NCI-H510A treated with DMSO at 0.1 percent for 48 hours (cell line): ENCODE data around the gene AEN.

ENCODE experiments used
- DNase-seq: peaks from one replicate; lab custom pipeline; 2025; lab: John Stamatoyannopoulos, UW

AEN gene

DNA sequence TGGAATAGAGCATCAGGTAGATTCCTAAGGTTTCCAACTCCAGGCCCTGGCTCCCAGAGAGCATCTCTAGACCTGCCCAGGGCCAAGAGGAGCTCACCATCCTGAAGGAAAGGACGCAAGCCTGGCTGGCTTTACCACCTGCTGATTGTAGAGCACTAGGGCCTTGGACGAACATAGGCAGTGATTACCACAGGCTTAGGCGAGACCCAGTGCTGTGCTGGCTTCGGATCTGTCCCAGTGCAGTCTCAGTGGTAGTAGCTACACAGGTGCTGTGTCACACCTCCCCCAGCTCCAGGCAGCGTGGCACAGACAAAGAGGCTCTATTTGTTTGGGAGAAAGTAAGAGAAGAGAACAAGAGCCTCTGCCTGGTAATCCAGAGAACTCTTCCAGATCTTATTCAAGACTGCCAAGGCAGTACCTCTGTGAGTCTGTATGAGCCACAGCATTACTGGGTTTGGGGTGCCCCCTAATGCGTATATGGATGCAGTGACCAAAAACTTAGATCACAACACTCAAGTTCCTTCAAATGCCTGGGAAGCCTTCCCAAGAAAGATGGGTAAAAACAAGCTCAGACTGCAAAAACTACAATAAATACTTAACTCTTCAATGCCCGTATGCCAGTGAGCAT, 43.1 kb downstream of the AEN start:
- DNase-seq, result no peak

DNA sequence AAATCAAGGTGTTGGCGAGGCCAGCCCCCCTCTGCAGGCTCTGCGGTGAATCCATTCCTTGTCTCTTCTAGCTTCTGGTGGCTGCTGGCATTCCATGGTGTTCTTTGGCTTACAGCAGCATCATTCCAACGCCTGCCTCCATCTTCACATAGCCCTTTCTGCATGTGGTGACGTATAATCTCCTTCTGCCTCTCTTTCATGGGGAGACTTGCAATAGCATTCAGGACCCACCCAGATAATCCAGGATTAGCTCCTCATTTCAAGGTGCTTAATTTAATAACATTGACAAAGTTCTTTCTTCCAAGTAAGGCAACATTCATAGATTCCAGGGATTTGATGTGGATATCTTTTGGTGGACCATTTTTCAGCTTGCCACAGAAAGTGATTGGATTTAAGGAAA, 53.5 kb downstream of the AEN start:
- no peak for DNase-seq

DNA sequence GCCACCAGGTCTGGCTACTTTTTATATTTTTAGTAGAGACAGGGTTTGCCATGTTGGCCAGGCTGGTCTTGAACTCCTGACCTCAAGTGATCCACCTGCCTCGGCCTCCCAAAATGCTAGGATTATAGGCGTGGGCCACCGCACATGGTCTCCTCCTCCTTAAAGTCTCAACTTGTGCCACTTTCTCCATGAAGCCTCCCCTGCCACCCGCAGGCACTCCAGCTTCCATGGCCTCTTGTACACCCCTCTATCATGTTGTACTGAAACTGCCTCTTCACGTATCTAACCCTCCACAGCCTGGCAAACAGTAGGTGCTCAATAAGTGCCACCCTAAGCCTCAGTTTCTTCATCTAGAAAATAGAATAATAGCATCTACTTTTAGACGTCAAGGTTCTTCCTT, 57.6 kb downstream of the AEN start:
- no peak for DNase-seq

DNA sequence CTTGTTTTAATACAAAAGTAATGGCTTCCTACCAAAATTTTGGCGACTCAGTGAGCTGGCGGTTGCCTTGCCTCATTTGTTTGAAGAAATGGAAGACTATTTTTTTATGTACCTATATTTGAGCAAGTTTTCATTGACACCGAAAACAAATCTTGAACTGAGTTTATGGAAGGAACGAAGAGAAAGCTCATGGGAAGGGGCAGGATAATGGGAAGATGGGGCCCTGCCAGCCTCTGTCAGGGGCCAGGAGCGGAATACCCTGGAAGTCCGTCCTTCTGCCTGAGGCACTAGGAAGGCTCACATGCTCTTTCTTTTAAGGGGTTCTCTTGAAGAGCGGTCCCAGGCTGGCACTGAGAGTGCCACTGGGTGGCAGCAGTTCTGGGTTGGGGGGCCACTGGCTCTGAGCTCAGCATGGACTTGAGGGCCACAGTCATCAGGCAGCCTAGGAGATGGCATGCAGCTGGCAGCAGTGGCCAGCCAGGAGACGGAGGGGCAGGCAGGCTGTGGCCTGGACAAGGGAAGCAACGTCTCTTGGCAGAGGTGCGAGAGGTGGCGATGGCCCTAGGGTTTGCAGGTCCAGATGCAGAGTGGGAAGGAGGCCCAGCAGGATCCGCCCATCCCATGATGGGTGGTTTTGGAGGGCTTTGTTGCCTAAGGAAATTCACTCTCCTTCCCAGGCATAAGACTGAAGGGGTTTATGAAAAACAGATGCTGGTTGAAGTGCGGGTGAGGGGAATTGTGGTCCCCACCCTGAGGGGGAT, 59.3 kb downstream of the AEN start:
- DNase-seq, result no peak

DNA sequence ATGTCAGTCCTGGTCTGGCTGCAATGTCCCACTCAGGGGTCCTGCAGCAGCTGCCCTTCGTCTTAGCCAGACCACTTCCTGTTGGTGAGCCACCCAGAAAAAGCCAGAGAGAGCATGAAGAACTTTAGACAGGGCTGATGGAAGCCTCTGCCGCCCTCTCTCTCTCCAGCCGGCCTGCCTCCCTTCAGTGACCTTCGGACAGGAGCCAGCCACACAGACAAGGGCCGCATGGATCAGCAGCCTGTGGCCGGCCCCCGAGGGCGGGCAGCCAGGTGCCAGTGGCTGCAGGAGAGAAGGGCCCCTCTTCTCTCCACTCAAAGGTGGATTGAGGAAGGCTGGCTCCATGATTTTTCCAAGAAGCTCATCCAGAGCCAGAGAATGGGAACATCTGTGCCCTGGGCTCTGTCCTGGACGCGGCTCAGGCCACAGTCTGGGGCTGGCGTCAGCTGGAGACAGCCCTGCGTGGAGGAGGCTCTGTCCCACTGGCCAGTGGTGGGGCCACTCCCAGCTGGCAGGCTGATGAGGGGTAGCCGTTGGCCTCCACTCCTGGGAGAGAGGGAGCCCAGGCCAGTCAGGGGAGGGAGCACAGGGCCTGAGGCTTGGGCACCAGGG, 60.6 kb downstream of the AEN start:
- DNase-seq, result no peak
